GM10266 (cell line): ENCODE measurements around the gene CHPF.

Source experiments
- DNase-seq: peaks from one replicate; pipeline ENCODE4 v3.0.0; 2012; ENCODE audit errors: extremely low spot score
- TF ChIP-seq, protein P1 (sequence below): IDR thresholded peaks from 2 replicates; pipeline ENCODE4 v1.5.1; 2012; ENCODE audit warnings: mild to moderate bottlenecking, low read depth; ENCODE audit not compliant: control insufficient read depth, insufficient read depth; ENCODE audit errors: missing control alignments

CHPF gene

DNA sequence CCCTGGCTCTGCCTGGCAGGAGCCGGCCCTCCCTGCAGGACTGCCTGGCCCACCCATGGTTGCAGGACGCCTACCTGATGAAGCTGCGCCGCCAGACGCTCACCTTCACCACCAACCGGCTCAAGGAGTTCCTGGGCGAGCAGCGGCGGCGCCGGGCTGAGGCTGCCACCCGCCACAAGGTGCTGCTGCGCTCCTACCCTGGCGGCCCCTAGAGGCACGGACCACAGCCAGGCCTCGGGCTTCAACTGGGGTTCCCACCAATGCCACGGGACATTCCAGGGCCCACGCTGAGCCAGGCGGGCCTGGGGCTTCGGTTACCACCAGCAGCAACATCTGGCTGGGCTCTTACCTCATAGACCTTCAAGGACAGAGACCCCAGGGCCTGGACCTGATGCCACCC is 51.0 kb downstream of the CHPF start:
- no peak for DNase-seq
- TF ChIP-seq, protein P1, sequence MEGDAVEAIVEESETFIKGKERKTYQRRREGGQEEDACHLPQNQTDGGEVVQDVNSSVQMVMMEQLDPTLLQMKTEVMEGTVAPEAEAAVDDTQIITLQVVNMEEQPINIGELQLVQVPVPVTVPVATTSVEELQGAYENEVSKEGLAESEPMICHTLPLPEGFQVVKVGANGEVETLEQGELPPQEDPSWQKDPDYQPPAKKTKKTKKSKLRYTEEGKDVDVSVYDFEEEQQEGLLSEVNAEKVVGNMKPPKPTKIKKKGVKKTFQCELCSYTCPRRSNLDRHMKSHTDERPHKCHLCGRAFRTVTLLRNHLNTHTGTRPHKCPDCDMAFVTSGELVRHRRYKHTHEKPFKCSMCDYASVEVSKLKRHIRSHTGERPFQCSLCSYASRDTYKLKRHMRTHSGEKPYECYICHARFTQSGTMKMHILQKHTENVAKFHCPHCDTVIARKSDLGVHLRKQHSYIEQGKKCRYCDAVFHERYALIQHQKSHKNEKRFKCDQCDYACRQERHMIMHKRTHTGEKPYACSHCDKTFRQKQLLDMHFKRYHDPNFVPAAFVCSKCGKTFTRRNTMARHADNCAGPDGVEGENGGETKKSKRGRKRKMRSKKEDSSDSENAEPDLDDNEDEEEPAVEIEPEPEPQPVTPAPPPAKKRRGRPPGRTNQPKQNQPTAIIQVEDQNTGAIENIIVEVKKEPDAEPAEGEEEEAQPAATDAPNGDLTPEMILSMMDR, result no peak

- DNase-seq, result no peak
- TF ChIP-seq, protein P1, result no peak
Measured at GRCh38 chr2:219491278-219491963, 52.2 kb downstream of the CHPF start.

- no peak for DNase-seq
Measured at GRCh38 chr2:219490600-219491130, 52.9 kb downstream of the CHPF start.

DNA sequence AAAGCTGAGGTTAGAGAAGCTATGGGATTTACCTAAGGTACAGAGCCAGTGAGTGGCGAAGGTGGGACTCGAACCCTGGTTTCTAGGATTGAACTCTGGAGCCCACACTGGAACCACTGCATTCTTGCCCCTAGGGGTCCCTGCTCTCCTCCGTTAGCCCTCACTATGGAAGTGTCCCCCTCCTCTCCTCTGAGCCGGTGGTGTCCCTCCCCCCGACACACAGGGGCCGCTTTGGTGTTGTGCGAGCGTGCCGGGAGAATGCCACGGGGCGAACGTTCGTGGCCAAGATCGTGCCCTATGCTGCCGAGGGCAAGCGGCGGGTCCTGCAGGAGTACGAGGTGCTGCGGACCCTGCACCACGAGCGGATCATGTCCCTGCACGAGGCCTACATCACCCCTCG is 53.4 kb downstream of the CHPF start:
- TF ChIP-seq, protein P1, result no peak
- DNase-seq, result no peak

More at GRCh38 chr2:219490600-219491130, 52.9 kb downstream of the CHPF start:
- TF ChIP-seq, protein P1, result no peak

GRCh38 chr2:219489315-219489714 is 54.3 kb downstream of the CHPF start:
- no peak for DNase-seq
- TF ChIP-seq, protein P1, result no peak
